Stimulated activated CD8-positive, alpha-beta memory T cell treated with anti-CD3 and anti-CD28 coated beads, Interleukin-2, amount 100 ng/mL, for 48 hours (primary cell): ENCODE data around the gene UBE3A.
"Not testable (repeated sequence)": the region's sequence is repeated elsewhere in the genome, so short reads cannot be mapped to it uniquely, and the experiment has no call there.

Experiments
- DNase-seq, 2 donors: peaks; one replicate each; pipeline ENCODE4 v3.0.0-alpha.2; 2020; ENCODE audit warnings: low read depth in 2 of 2

Gene UBE3A

GRCh38 chr15:25437777-25438600 lies 835 bp downstream of the UBE3A start:
- DNase-seq = peak; percentile 30 to 45

- DNase-seq = no peak
These were observed 2.1 kb downstream of the UBE3A start for GRCh38 chr15:25436707-25437106.

- no peak for DNase-seq
These were observed 3.2 kb downstream of the UBE3A start for GRCh38 chr15:25435474-25436243.

- DNase-seq = no peak
These were observed 5.5 kb downstream of the UBE3A start for GRCh38 chr15:25433118-25433865.

GRCh38 chr15:25431836-25432561 lies 6.8 kb downstream of the UBE3A start:
- DNase-seq = no peak

GRCh38 chr15:25427861-25428260 lies 11.0 kb downstream of the UBE3A start:
- no peak for DNase-seq

GRCh38 chr15:25426896-25427610 lies 11.8 kb downstream of the UBE3A start:
- no peak for DNase-seq

- DNase-seq = no peak
These were observed 14.8 kb downstream of the UBE3A start for GRCh38 chr15:25424073-25424472.

- no peak for DNase-seq
These were observed 16.8 kb downstream of the UBE3A start for GRCh38 chr15:25422021-25422420.

GRCh38 chr15:25418202-25418601 lies 20.6 kb downstream of the UBE3A start:
- no peak for DNase-seq

GRCh38 chr15:25417604-25418003 lies 21.2 kb downstream of the UBE3A start:
- no peak for DNase-seq

GRCh38 chr15:25416693-25417092 lies 22.1 kb downstream of the UBE3A start:
- no peak for DNase-seq

GRCh38 chr15:25415707-25416106 lies 23.1 kb downstream of the UBE3A start:
- DNase-seq = no peak

- DNase-seq = no peak
These were observed 23.6 kb downstream of the UBE3A start for GRCh38 chr15:25415217-25415616.

- DNase-seq = no peak
These were observed 28.2 kb downstream of the UBE3A start for GRCh38 chr15:25410649-25411048.

GRCh38 chr15:25409731-25410130 lies 29.1 kb downstream of the UBE3A start:
- DNase-seq = not testable (repeated sequence)

GRCh38 chr15:25408929-25409328 lies 29.9 kb downstream of the UBE3A start:
- no peak for DNase-seq

- DNase-seq = no peak
These were observed 30.4 kb downstream of the UBE3A start for GRCh38 chr15:25408428-25408827.

- DNase-seq = no peak
These were observed 30.9 kb downstream of the UBE3A start for GRCh38 chr15:25407950-25408349.

- no peak for DNase-seq
These were observed 32.0 kb downstream of the UBE3A start for GRCh38 chr15:25406846-25407245.

- no peak for DNase-seq
These were observed 32.6 kb downstream of the UBE3A start for GRCh38 chr15:25406261-25406660.
